AG09309 (cell line): ENCODE results near the gene PPP1R13L.
"Not testable (repeated sequence)": the region's sequence is repeated elsewhere in the genome, so short reads cannot be mapped to it uniquely, and the experiment has no call there.

ENCODE experiments used
- DNase-seq: peaks from one replicate; pipeline ENCODE4 v3.0.0-alpha.2; 2010; ENCODE audit warnings: low read depth
- H3K4me3 ChIP-seq: 2 replicates; pipeline ENCODE4 v1.5.1; 2011; ENCODE audit warnings: mild to moderate bottlenecking, low read depth, low read length, moderate library complexity; ENCODE audit not compliant: control insufficient read depth
- TF ChIP-seq, protein P1 (sequence below): IDR thresholded peaks from 2 replicates; pipeline ENCODE4 v1.5.1; 2011; ENCODE audit warnings: mild to moderate bottlenecking, low read depth, low read length, inconsistent platforms; ENCODE audit not compliant: insufficient read depth, control insufficient read depth; ENCODE audit errors: missing control alignments

The PPP1R13L gene

DNA sequence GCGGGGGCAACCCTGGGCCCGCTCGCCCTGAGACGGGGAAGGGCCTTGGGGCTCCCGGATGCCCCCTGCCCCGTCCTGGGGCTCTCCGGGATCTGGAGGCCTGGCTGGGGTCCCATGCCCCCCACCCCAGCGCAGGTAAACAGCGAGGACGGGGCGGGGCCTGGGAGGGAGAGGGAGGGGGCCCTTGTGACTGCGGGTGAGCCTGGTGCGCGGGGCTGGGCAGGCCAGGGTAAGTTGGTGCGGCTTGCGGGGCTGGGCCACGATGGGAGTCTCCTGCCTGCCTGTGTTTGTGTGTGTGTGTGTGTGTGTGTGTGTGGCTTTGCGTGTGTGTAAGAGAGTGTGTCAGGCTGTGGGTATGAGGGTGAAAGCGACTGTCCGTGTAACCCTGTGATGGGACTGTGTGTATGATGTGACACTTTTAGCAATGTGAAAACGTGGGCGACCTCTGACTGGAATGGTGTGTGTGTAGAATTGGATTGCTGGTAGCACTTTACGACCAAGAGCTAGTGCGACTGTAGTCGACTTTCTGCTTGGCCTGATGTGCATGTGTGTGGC lies 63.9 kb downstream of the PPP1R13L start:
- DNase-seq: no peak
- TF ChIP-seq, protein P1, sequence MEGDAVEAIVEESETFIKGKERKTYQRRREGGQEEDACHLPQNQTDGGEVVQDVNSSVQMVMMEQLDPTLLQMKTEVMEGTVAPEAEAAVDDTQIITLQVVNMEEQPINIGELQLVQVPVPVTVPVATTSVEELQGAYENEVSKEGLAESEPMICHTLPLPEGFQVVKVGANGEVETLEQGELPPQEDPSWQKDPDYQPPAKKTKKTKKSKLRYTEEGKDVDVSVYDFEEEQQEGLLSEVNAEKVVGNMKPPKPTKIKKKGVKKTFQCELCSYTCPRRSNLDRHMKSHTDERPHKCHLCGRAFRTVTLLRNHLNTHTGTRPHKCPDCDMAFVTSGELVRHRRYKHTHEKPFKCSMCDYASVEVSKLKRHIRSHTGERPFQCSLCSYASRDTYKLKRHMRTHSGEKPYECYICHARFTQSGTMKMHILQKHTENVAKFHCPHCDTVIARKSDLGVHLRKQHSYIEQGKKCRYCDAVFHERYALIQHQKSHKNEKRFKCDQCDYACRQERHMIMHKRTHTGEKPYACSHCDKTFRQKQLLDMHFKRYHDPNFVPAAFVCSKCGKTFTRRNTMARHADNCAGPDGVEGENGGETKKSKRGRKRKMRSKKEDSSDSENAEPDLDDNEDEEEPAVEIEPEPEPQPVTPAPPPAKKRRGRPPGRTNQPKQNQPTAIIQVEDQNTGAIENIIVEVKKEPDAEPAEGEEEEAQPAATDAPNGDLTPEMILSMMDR: no peak
- no peak overlapping the region for H3K4me3 ChIP-seq

GRCh38 chr19:45340232-45340898 lies 64.5 kb downstream of the PPP1R13L start, which contains the start of gene KLC3:
KLC3 (plus strand) TSS chr19:45340750; CDS start chr19:45345542, 4,792 bp downstream.
- no peak for DNase-seq
- H3K4me3 ChIP-seq: no peak within 1 kb of the TSS
- TF ChIP-seq, protein P1: no peak

DNA sequence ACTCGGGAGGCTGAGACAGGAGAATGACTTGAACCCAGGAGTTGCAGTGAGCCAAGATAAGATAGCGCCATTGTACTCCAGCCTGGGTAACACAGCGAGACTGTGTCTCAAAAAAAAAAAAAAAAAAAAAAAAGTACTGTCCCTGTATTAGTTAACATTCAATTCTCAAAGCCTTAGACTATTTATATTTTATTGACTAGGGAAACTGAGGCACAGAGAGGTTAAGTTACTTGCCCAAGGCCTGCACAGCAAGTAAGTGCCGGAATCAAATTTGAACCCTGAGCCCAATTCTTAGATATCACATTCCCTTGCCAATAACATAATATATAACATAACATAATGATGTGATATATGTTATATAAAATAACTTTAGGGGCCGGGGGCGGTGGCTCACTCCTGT lies 65.2 kb downstream of the PPP1R13L start:
- TF ChIP-seq, protein P1: no peak
- H3K4me3 ChIP-seq: no peak overlapping the region
- no peak for DNase-seq

- H3K4me3 ChIP-seq: no peak overlapping the region
- no peak for DNase-seq
- TF ChIP-seq, protein P1: no peak
Observed at GRCh38 chr19:45336696-45337251, 68.1 kb downstream of the PPP1R13L start.

- not testable (repeated sequence) for H3K4me3 ChIP-seq
Observed at GRCh38 chr19:45334881-45335280, 70.0 kb downstream of the PPP1R13L start.

DNA sequence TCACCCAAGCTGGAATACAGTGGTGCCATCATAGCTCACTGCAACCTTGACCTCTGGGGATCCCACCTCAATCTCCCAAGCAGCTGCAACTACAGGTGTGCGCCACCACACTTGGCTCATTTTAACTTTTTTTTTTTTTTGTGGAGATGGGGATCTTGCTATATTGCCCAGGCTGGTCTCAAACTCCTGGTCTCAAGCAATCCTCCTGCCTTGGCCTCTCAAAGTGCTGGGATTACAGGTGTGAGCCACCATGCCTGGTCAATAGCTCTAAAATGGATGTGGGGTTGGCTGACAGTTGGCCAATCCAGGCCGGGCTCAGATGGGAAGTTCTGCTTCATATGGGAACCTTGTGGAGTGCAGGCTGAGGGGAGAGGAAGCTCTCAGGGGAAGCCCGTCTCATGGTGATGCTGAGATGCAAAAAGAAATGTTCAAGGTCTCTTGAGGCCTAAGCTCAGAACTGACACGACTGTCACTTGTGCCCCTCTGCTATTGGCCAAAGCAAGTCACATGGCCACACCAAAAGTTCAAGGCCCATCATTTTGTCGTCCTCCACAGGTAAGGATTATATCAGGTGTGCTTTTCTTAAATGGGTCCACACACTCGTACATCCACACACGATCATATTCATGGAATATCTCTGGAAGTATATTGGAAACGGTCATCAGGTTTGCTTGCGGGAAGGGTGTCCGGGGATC lies 71.1 kb downstream of the PPP1R13L start:
- DNase-seq: no peak

More at GRCh38 chr19:45334881-45335280, 70.0 kb downstream of the PPP1R13L start:
- DNase-seq: not testable (repeated sequence)

More for the DNA sequence above, 71.1 kb downstream of the PPP1R13L start:
- H3K4me3 ChIP-seq: no peak overlapping the region
- TF ChIP-seq, protein P1: no peak
